Measurements from ENCODE around the gene BAZ1A. TPM values are rescaled to one million over a fixed set of nuclear protein-coding genes. Genes with fewer than 3 reads are reported as not detected.

BAZ1A gene
- total RNA-seq, 6 donors from 2014 or later = 27.6 to 44.3 (median 36.6) TPM

DNA sequence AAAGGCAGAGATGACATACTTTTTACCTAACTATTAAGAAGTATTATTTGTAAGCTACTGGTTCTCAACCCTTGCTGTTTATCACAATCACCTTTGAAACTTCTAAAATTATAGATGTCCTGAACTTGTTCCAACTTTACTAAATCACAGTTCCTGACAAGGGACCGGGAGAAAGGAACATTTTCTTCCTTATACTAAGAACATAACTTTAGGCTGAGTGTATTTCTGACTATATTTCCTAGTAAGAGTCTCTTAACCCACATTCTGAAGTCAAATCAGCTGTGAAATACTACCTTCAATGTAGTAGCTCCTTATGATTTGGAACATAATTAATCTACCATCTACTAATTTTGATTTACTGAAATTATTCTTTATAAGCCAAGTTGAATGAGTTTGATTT lies 80.2 kb downstream of the BAZ1A start:
- Histone ChIP-seq H3K4me1 (no peaks in the 10 kb centered on the region), H3K27me3 (no peaks in the 10 kb centered on the region), H3K36me3 (peaks cover 2 to 88% (median 26%) of the 10 kb centered on the region in 4 donors), H3K9me3 (no peaks in the 10 kb centered on the region), H3K27ac (no peak overlapping the region), H3K4me3 (no peak overlapping the region)
- 54 to 64% methylated on average over 1 of the region's 1 CpG for WGBS, 2 donors
- TF ChIP-seq POLR2AphosphoS5 (IDR thresholded peaks at IDR 0.05) = no peak
- TF ChIP-seq, protein P1, sequence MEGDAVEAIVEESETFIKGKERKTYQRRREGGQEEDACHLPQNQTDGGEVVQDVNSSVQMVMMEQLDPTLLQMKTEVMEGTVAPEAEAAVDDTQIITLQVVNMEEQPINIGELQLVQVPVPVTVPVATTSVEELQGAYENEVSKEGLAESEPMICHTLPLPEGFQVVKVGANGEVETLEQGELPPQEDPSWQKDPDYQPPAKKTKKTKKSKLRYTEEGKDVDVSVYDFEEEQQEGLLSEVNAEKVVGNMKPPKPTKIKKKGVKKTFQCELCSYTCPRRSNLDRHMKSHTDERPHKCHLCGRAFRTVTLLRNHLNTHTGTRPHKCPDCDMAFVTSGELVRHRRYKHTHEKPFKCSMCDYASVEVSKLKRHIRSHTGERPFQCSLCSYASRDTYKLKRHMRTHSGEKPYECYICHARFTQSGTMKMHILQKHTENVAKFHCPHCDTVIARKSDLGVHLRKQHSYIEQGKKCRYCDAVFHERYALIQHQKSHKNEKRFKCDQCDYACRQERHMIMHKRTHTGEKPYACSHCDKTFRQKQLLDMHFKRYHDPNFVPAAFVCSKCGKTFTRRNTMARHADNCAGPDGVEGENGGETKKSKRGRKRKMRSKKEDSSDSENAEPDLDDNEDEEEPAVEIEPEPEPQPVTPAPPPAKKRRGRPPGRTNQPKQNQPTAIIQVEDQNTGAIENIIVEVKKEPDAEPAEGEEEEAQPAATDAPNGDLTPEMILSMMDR (IDR thresholded peaks at IDR 0.05) = no peak
- no peak for TF ChIP-seq EP300 (IDR thresholded peaks at IDR 0.05)
- TF ChIP-seq POLR2A (IDR thresholded peaks at IDR 0.05) = no peak
- no peak for DNase-seq
- ATAC-seq (ENCODE audit: low FRiP score in 2 of 2) = no peak

DNA sequence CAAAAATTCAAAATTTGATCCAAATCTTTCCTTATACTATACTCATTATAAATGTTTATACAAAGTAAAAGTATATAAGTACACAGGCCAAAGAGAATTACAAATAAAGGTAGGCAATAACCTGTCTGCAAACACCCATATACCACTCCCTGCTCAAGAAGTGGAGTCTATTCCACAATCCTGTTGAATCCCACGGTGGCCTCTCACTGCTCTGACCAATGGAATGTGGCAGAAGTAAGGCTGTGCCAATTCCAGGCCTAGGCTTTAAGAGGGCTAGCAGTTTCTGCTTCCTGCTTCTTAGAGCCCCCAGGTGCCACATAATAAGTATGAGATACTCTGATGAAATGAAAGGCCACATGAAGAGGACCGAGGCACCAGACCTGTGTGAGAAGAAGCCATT lies 80.9 kb downstream of the BAZ1A start:
- Histone ChIP-seq H3K36me3 (peaks cover 0 to 87% (median 23%) of the 10 kb centered on the region in 4 donors), H3K27me3 (no peaks in the 10 kb centered on the region), H3K4me3 (no peak overlapping the region), H3K4me1 (no peaks in the 10 kb centered on the region), H3K27ac (no peak overlapping the region), H3K9me3 (no peaks in the 10 kb centered on the region)
- DNase-seq = no peak
- ATAC-seq (ENCODE audit: low FRiP score in 2 of 2) = no peak
- TF ChIP-seq EP300 (IDR thresholded peaks at IDR 0.05) (no peak), POLR2A (IDR thresholded peaks at IDR 0.05) (no peak), POLR2AphosphoS5 (IDR thresholded peaks at IDR 0.05) (no peak)
- TF ChIP-seq, protein P1 (IDR thresholded peaks at IDR 0.05) = no peak
- 76 to 86% methylated on average over 2 of the region's 2 CpGs for WGBS, 2 donors

DNA sequence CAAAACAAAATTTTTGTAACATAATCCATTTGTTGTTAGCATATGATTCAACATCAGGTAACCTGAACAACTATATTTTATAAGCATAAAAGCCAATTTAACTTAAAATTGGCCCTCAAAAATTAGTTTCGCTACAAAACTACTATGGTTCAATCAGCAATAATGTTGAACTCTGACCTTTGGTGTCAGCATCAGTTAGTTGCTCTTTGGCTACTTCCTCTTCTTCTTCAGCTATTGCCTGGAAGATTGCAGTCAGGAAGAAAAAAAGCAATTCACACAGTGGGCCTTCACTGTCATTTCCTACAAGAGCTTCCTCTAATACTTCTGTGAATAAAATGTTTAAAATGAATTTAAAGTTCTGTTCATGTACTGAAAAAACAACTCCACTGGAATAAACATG lies 82.6 kb downstream of the BAZ1A start:
- H3K27ac ChIP-seq = no peak overlapping the region
- no peak for ATAC-seq (ENCODE audit: low FRiP score in 2 of 2)
- no peaks in the 10 kb centered on the region for H3K9me3 ChIP-seq
- WGBS, 2 donors = 94 to 96% methylated on average over 1 of the region's 1 CpG
- H3K4me1 ChIP-seq = no peaks in the 10 kb centered on the region
- H3K27me3 ChIP-seq = no peaks in the 10 kb centered on the region
- DNase-seq = no peak
- peaks cover 0 to 72% (median 17%) of the 10 kb centered on the region in 4 donors for H3K36me3 ChIP-seq
- no peak overlapping the region for H3K4me3 ChIP-seq
- TF ChIP-seq, protein P1 (IDR thresholded peaks at IDR 0.05) = no peak
- no peak for TF ChIP-seq POLR2A (IDR thresholded peaks at IDR 0.05)
- no peak for TF ChIP-seq EP300 (IDR thresholded peaks at IDR 0.05)
- TF ChIP-seq POLR2AphosphoS5 (IDR thresholded peaks at IDR 0.05) = no peak

DNA sequence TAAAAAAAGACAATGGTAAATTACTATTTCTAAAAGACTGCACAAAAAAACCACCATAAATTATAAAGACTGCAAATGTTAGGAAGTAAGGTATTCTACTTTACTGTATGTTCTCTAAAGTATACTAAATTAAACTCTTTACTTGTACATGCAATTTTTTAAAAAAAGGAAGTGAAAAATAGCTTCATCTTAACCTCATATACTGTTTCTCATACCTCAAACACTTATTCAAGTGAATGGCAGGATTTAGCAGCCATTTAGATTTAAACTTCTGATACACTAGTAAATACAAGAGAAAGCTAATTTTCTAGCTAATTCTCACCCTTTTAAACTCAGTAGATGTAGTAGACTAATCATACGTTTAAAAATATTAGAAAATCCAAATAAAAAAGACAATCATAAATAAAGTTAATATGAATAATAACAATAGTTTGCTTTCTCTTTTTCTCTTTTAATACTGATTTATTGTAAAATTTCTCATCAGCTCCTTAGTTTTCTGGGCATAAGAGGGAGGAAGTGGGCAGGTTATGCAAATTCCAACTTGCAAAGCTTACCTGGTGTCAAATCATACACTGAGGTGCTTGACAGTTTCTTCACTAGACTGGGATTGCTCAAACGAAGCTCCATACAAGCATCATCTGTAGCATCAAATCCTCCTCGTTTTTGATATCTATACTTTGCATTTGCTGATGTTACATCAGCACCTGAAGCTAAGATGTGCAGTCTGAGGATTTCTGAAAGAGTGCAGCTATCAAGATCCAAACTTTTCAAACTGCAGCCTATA lies 89.7 kb downstream of the BAZ1A start:
- H3K9me3 ChIP-seq = no peaks in the 10 kb centered on the region
- peaks cover 5 to 60% (median 26%) of the 10 kb centered on the region in 4 donors for H3K36me3 ChIP-seq
- 73 to 80% methylated on average over 3 of the region's 3 CpGs for WGBS, 2 donors
- no peak overlapping the region for H3K27ac ChIP-seq
- ATAC-seq (ENCODE audit: low FRiP score in 2 of 2) (no peak), DNase-seq (no peak)
- no peak overlapping the region for H3K4me3 ChIP-seq
- no peaks in the 10 kb centered on the region for H3K4me1 ChIP-seq
- TF ChIP-seq EP300 (IDR thresholded peaks at IDR 0.05) (no peak), POLR2A (IDR thresholded peaks at IDR 0.05) (no peak), POLR2AphosphoS5 (IDR thresholded peaks at IDR 0.05) (no peak)
- TF ChIP-seq, protein P1 (IDR thresholded peaks at IDR 0.05) = no peak
- H3K27me3 ChIP-seq = no peaks in the 10 kb centered on the region

DNA sequence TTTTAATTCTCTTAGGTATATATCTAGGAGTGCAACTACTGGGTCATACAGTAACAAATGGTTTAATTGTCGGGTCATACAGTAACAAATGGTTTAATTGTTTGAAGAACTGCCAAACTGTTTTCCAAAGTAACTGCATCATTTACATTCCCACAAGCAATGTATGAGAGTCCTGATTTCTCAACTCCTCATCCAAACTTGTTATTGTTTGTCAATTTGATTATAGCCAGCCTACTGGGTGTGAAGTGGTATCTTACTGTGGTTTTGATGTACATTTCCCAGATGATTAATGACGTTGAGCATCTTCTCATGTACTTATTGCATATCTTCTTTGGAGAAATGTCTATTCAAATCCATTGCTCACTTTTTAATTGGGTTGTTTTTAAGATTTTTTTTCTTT lies 93.1 kb downstream of the BAZ1A start:
- H3K27ac ChIP-seq = no peak overlapping the region
- no peak for TF ChIP-seq EP300 (IDR thresholded peaks at IDR 0.05)
- TF ChIP-seq POLR2A (IDR thresholded peaks at IDR 0.05) = no peak
- TF ChIP-seq, protein P1 (IDR thresholded peaks at IDR 0.05) = no peak
- TF ChIP-seq POLR2AphosphoS5 (IDR thresholded peaks at IDR 0.05) = no peak
- H3K27me3 ChIP-seq = no peaks in the 10 kb centered on the region
- DNase-seq (no peak), ATAC-seq (ENCODE audit: low FRiP score in 2 of 2) (no peak)
- peaks cover 5 to 71% (median 28%) of the 10 kb centered on the region in 4 donors for H3K36me3 ChIP-seq
- H3K9me3 ChIP-seq = no peaks in the 10 kb centered on the region
- H3K4me1 ChIP-seq = no peaks in the 10 kb centered on the region
- WGBS, 2 donors = 82 to 90% methylated on average over 2 of the region's 2 CpGs
- H3K4me3 ChIP-seq = no peak overlapping the region

All from upper lobe of left lung (tissue), 6 donors.